H1 (cell line): ENCODE data around the gene LPP. TPM values are rescaled to one million over a fixed set of nuclear protein-coding genes. Genes with fewer than 3 reads are reported as not detected.

Experiments
- CTBP2 ChIP-seq: IDR thresholded peaks from 2 replicates; pipeline ENCODE4 v1.7.0; 2011; ENCODE audit warnings: borderline replicate concordance, mild to moderate bottlenecking, moderate library complexity, mixed read lengths, low read length; ENCODE audit not compliant: insufficient read depth, insufficient read length
- E2F6 ChIP-seq: IDR thresholded peaks from 2 replicates; pipeline ENCODE4 v1.6.1; 2012; ENCODE audit warnings: inconsistent platforms
- POLR2A ChIP-seq, 2 experiments: IDR thresholded peaks; 1 replicate in 1 of 2; 2 replicates in 1 of 2; pipeline ENCODE4 v1.6.1; 2011; ENCODE audit warnings: low read depth in 2 of 2, low read length in 2 of 2, mild to moderate bottlenecking in 2 of 2; ENCODE audit errors: control extremely low read depth in 1 of 2
- RAD21 ChIP-seq, 2 experiments: IDR thresholded peaks in 1 of 2; conservative IDR thresholded peaks in 1 of 2; 2 replicates each; pipeline ENCODE4 v1.6.1; 2011; ENCODE audit warnings: low read depth in 2 of 2, low read length in 2 of 2, improper control_type of control experiment in 1 of 2, inconsistent platforms in 1 of 2, mild to moderate bottlenecking in 1 of 2, moderate library complexity in 1 of 2
- RFX5 ChIP-seq: IDR thresholded peaks from 2 replicates; pipeline ENCODE4 v1.6.1; 2011; ENCODE audit warnings: low read depth, low read length, improper control_type of control experiment, borderline replicate concordance
- polyA plus RNA-seq, 7 experiments: library from polyadenylated mRNA; depleted of rRNA in 3 of 7; stranded (reverse) in 5 of 7; unstranded in 2 of 7; fragments of >200 nt in 5 of 7; fragments of 200-250 nt in 2 of 7; gene quantifications; 1 replicate in 5 of 7; 2 replicates in 1 of 7; 4 replicates in 1 of 7; pipeline versions ENCODE4 v1.2.1 to v1.2.3, GENCODE V29; 2011 to 2013; ENCODE audit warnings: missing spikeins in 2 of 7, mixed read lengths in 2 of 7
- total RNA-seq: library from RNA; stranded (reverse); fragmentation: NEBNext Ultra II Directional; extraction: Animal tissue kit (Norgen Biotek cat#: 25700); gene quantifications from 2 replicates; pipeline ENCODE4 v1.2.1, GENCODE V29; 2021
- TF ChIP-seq, protein P1 (sequence below): IDR thresholded peaks from 2 replicates; pipeline ENCODE4 v1.6.1; 2011; ENCODE audit warnings: low read depth, mild to moderate bottlenecking, low read length; ENCODE audit not compliant: insufficient read depth

Gene LPP
- total and polyA plus RNA-seq, 2 of the 8 experiments (the other 6 are each of a cell fraction or from before 2014, with no cell fraction given) = 10.0 to 53.3 TPM

- TF ChIP-seq RAD21 (IDR thresholded peaks at IDR 0.05 in 1 of 2, conservative IDR thresholded peaks at IDR 0.05 in 1 of 2; ENCODE audit: low read depth in 2 of 2, low read length in 2 of 2) = no peak
- TF ChIP-seq, protein P1, sequence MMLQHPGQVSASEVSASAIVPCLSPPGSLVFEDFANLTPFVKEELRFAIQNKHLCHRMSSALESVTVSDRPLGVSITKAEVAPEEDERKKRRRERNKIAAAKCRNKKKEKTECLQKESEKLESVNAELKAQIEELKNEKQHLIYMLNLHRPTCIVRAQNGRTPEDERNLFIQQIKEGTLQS = no peak
- no peak for TF ChIP-seq RFX5
- TF ChIP-seq POLR2A (IDR thresholded peaks at IDR 0.05; ENCODE audit: control extremely low read depth in 1 of 2, low read depth in 2 of 2, low read length in 2 of 2) = no peak; a peak in 1 of 3 replicates
- no peak for TF ChIP-seq E2F6
- no peak for TF ChIP-seq CTBP2
Observed at GRCh38 chr3:188158731-188159310, 4.9 kb downstream of the LPP start (continued).
